Islet of Langerhans (tissue), 1 donor: ENCODE results near the gene CPLX3.
"Not testable (repeated sequence)": the region's sequence is repeated elsewhere in the genome, so short reads cannot be mapped to it uniquely, and the experiment has no call there.

Experiments used
- FAIRE-seq: peaks from one replicate; lab custom pipeline; 2011; peaks lifted over from hg19 to GRCh38; lab: Jason Lieb, UNC

CPLX3 gene

GRCh38 chr15:74826364-74826819, at the start of gene CPLX3:
Gene CPLX3, plus strand, starts transcription at chr15:74826627. Its CDS starts 77 bp downstream, at chr15:74826704.
- FAIRE-seq = no peak

GRCh38 chr15:74776821-74777768, 49.3 kb upstream of the CPLX3 start:
- no peak for FAIRE-seq

- FAIRE-seq = no peak
Observed at GRCh38 chr15:74777769-74778598, 48.4 kb upstream of the CPLX3 start.

- FAIRE-seq = no peak
Observed at GRCh38 chr15:74778599-74778970, 47.8 kb upstream of the CPLX3 start.

GRCh38 chr15:74779162-74779648, 47.2 kb upstream of the CPLX3 start:
- no peak for FAIRE-seq

- no peak for FAIRE-seq
Observed at GRCh38 chr15:74780523-74781430, 45.6 kb upstream of the CPLX3 start.

GRCh38 chr15:74781431-74782258, 44.8 kb upstream of the CPLX3 start, which contains the start of gene CSK:
Gene CSK, plus strand, starts transcription at chr15:74782080. Its CDS starts 16,218 bp downstream, at chr15:74798298.
- no peak for FAIRE-seq

GRCh38 chr15:74782259-74783071, 44.0 kb upstream of the CPLX3 start:
- no peak for FAIRE-seq

- FAIRE-seq = no peak
Observed at GRCh38 chr15:74783072-74783807, 43.2 kb upstream of the CPLX3 start.

- no peak for FAIRE-seq
Observed at GRCh38 chr15:74783808-74784175, 42.6 kb upstream of the CPLX3 start.

GRCh38 chr15:74784426-74785193, 41.8 kb upstream of the CPLX3 start:
- FAIRE-seq = no peak

- no peak for FAIRE-seq
Observed at GRCh38 chr15:74785194-74786032, 41.0 kb upstream of the CPLX3 start.

- FAIRE-seq = not testable (repeated sequence)
Observed at GRCh38 chr15:74786081-74786480, 40.3 kb upstream of the CPLX3 start.

- no peak for FAIRE-seq
Observed at GRCh38 chr15:74786551-74787165, 39.8 kb upstream of the CPLX3 start.

- no peak for FAIRE-seq
Observed at GRCh38 chr15:74787251-74788041, 39.0 kb upstream of the CPLX3 start.

- no peak for FAIRE-seq
Observed at GRCh38 chr15:74788042-74788682, 38.3 kb upstream of the CPLX3 start.
